HG02885 (cell line): Measurements from ENCODE around the gene MAP7D3.
A peak's percentile ranks its signal among the peaks of the same experiment; 100 is the strongest.
"Not testable (repeated sequence)": the region's sequence is repeated elsewhere in the genome, so short reads cannot be mapped to it uniquely, and the experiment has no call there.

Experiments
- ATAC-seq: cut with Tn5 transposase; IDR thresholded peaks from one replicate; pipeline ENCODE4 v1.9.1; 2021; ENCODE audit warnings: mild to moderate bottlenecking; ENCODE audit not compliant: unreplicated experiment, poor library complexity

MAP7D3 gene

GRCh38 chrX:136251041-136251991 lies at the start of gene MAP7D3:
TSS of gene MAP7D3 (minus strand) at chrX:136251400. CDS start at chrX:136251358, 42 bp downstream.
- peak; percentile 85 for ATAC-seq

DNA sequence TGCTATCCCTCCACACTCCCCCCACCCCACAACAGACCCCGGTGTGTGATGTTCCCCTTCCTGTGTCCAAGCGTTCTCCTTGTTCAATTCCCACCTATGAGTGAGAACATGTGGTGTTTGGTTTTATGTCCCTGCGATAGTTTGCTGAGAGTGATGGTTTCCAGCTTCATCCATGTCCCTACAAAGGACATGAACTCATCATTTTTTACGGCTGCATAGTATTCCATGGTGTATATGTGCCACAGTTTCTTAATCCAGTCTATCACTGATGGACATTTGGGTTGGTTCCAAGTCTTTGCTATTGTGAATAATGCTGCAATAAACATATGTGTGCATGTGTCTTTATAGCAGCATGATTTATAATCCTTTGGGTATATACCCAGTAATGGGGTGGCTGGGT lies 49.5 kb upstream of the MAP7D3 start, which contains the start of gene ADGRG4:
Gene ADGRG4 (plus strand): TSS at position 243 of the 400 bp plus-strand sequence. CDS start 7,815 bp downstream, outside the sequence.
- not testable (repeated sequence) for ATAC-seq

DNA sequence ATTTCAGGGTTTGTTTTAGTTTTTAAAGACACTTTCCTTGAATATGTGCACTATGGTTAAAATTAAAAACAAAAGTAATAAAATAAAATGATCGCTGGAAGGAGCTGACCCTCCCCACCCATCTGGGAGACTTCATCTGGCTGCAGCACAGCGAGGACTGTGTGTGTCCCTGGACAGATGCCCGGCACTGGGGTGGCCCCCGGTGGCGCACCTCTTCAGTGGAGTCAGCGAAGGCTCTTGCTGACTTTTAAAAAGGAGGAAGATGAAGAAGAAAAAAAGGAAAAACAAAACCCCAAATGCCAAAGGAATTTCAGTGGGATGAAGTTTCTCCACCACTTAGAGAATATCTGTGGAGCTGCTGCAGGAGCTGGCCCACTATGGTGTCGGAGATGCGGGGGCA lies 44.2 kb upstream of the MAP7D3 start:
- ATAC-seq, result no peak

GRCh38 chrX:136292656-136293055 lies 41.5 kb upstream of the MAP7D3 start:
- no peak for ATAC-seq

DNA sequence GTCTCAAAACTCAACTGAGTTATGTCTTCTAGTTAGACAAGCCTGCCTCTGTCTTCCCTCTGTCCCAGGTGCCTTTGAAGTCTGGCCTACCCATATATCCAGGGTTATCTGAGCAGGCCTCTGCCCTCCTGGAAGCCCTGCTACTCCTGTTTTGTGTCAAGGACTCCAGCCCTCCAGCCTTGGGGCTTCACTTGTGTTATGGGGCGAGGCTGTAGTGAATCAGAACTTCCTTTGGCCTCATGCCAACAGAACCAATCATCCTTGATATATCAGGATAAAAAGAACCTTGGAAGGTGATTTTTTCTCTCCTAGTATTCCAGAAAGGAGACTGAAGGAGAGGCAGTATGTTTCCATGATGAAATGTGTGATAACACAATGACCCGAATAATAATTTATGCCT lies 40.6 kb upstream of the MAP7D3 start:
- ATAC-seq, result no peak

DNA sequence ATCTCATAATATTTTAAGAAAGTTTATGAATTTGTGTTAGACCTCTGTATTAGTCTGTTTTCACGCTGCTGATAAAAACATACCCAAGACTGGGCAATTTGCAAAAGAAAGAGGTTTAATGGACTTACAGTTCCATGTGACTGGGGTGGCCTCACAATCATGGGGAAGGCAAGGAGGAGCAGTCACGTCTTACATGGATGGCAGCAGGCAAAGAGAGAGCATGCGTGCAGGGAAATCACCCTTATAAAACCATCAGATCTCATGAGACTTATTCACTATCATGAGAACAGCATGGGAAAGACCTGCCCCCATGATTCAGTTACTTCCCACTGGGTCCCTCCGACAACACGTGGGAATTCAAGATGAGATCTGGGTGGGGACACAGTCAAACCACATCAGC lies 35.2 kb upstream of the MAP7D3 start:
- ATAC-seq, result not testable (repeated sequence)

DNA sequence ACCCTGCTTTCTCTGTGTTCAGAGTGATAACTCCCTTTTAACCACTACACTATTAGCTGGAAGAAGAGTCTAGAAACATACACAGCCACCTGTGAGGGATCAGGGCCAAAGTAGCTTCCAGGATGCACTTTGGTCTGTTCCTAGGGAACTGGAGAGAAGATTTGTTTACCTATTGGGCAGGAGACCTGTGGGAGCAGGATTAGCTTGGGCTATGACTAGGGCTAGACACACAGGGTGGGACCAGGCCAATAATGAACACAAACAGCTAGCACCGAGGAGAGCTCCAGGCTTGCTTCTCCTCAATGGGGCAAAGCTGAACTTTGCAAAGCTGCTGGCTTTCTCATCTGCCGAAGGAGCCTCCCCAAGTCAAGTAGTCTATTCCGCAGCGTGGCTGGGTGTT lies 24.4 kb upstream of the MAP7D3 start:
- no peak for ATAC-seq

DNA sequence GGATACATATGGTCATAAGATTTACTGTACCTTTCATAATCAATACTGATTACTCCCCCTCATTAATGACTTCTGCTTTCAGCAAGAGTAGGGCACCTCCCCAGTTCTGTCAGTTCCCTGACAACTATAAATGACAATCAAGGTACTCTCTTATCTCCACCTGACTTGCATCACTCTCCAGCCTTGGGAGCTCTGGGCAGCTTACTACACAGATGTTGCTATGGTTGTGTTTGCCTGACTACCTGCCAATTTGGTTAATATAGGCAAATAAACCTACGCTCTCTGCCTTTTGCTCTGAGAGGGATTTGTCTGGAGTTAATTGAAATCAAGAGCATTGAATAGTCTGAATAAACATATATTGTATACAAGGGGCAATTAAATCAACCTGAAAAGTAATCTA lies 22.8 kb upstream of the MAP7D3 start:
- no peak for ATAC-seq

- ATAC-seq, result no peak
These were observed 21.1 kb upstream of the MAP7D3 start for GRCh38 chrX:136272325-136272724.

DNA sequence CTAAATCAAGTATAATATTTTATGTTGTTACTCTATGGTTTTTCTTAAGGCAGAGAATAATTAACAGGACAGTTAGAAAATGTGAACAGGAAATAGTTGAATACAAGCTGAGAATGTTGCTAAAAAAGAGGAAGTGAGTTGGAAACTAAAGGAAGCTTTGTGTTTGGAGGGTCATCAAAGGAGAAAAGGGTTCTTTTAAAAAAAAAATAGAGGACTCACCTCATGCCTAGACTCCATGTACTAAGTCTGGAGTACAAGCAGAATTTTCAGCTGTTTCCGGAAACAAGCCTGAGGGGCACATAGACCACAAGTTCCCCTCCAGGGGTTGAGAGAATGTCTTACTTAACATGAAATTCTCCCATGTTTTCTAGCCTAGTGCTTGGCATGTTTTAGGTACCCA lies 20.1 kb upstream of the MAP7D3 start:
- peak; percentile 34 for ATAC-seq

DNA sequence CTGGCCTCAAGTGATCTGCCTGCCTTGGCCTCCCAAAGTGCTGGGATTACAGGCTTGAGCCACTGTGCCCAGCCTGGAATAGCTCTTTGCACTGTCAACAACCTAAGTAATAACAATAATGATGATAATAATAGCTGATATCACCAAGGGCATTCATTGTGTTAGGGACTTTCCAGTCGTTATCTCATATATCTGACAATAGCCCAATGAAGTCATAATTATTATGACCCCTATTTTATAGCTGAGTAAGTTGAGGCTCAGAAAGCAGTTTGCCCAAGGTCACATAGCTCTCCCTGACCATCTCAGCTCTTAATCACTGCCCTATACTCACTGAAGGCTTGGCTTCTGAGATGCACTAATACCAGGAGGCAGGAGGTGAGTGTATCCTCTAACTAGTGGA lies 18.7 kb upstream of the MAP7D3 start:
- no peak for ATAC-seq

DNA sequence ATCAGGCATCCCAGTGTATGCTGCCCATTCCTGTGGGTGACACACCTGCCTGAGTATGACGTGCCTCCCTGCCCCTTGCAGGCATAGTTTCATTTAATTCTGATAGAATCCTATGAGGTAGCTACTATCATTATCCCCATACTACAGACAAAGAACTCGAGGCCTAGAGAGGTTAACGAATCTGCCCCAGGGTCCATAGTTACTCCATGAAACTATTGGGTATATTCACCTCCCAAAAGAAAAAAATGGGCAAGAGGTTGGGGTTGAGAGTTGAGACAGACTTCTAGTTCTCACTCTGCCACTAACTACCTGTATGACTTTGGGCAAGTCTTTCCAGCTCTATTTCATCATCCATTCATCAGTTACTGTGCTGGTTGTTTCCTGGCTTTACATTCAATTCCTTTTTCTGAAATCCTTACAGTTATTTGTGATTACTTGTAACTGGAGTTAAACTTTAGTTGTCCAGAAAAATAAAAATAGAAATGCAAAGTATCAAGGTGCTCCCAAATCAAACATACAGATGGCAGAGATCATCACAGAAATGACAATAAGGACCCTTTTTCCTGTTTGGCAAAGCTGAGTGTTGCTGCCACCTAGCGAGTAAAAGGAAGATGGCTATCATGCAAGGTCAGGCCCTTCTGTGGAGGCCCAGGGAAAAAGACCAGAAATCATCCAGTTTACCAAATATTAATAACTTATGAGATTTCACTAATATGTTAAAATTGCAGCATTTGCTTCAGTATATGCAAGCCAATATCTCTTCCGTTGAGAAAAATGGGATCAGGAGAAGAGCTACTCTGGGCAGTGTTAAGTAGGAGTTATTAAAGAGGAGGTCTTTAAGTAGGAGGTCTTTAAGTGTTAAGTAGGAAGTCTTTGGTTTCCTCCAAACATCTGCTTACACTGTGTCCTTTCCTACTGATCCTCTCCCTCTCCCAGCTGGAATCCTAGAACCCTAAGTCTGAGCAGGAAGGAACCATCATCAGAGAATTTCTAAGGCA lies 17.1 kb upstream of the MAP7D3 start:
- peak; percentile 73 for ATAC-seq

GRCh38 chrX:136266828-136267227 lies 15.6 kb upstream of the MAP7D3 start:
- no peak for ATAC-seq

DNA sequence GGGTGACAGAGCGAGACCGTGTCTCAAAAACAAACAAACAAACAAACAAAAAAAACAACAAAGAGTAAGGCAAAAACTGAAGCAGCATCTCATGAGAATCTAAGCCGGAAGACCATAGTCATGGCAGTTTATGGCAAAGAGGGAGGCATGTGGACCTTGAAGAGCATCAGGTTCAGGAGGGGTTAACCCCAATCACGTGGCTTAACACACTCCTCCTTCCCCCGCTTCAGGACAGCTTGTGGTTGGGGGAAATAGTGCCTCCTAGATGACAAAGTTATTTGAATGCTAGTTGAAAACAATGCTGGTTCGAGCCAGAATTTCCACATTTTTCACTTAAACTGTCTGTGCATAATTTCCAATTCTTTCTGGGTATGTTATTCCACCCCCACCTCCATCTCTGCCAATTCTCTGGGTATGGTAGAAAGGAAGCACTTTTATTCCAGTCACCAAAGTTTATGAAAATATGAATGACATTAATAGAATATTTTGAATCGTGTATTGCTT lies 11.7 kb upstream of the MAP7D3 start:
- no peak for ATAC-seq

DNA sequence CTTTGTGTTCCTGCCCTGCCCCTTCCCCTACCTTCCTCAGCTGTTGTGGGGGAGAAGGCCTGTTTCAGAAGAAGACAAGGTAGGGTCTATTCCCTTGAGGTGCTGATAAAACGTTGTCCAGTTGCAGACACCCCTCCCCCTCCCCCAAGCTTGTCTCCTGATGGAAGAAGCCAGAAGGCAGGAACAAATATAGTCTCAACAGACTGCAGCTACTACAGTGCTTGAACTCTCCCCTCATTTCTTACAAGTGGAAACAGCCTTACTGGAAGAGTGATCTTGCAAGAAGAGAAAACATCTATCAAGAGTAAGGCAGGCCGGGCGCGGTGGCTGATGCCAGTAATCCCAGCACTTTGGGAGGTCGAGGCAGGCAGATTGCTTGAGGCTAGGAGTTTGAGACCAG lies 11.0 kb upstream of the MAP7D3 start:
- no peak for ATAC-seq

- ATAC-seq, result no peak
These were observed 10.1 kb upstream of the MAP7D3 start for GRCh38 chrX:136261321-136261720.

DNA sequence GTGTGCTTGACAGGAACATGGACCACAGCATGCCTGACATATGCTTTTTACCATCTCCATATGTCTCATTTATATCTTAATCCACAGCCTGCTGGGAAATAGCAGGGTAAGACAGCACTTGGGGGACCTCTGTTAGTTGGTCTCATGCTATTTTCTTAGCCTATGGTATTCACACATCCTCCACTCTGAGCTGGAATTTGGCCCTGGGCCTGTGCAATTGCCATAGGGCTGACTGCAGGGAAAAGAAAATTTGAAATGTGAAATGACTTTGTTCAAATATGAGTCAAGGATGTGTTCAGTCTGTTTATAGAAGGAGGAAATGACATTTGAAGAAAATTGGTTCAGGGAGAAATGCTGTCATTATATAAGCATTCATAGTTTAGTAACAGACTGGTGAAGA lies 9.6 kb upstream of the MAP7D3 start:
- no peak for ATAC-seq

DNA sequence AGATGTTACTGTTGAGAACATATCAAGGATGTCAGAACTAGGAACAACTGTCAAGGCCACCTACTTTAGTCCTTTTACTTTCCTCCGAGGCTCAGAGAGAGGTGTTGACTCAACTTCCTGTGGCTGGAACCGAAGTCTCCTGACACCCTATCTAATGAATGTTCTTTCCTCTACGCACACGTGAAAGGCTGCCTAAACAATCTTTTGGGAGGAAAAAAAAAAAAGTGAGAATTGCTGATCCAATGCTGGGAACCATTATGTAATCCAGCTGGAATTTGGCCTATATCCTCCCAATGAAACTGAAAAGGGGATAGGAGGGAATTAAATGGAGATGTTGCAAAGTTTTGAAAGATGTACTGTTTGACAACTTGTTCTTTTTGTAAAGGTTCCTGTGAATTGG lies 8.3 kb upstream of the MAP7D3 start:
- ATAC-seq, result no peak

GRCh38 chrX:136258951-136259350 lies 7.8 kb upstream of the MAP7D3 start:
- no peak for ATAC-seq

- ATAC-seq, result no peak
These were observed 4.8 kb upstream of the MAP7D3 start for GRCh38 chrX:136256026-136256425.

DNA sequence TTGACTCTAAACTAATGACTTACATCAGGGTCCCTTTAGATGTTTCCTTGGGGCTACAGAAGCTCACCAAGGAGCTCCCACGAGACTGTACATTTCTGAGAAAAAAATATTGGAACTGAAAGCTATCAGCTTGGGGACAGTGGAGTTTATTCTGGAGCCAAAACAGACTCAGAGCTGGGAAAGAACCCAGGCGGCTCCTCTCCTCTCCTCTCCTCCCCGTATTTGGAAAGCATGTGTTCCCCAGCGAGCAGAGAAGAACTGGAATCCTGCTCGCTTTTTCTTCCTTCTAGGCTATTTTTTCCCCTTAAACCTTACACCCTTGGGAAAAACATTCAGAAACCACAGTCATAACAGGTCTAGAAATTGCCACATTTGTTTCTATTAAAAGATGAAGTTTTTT lies 4.3 kb upstream of the MAP7D3 start:
- no peak for ATAC-seq
